ENCODE data around the gene CACNA2D2. TPM values are rescaled to one million over a fixed set of nuclear protein-coding genes. Genes with fewer than 3 reads are reported as not detected.

The CACNA2D2 gene
- total RNA-seq, 4 donors from 2014 or later = 0.31 to 1.7 (median 0.66) TPM

DNA sequence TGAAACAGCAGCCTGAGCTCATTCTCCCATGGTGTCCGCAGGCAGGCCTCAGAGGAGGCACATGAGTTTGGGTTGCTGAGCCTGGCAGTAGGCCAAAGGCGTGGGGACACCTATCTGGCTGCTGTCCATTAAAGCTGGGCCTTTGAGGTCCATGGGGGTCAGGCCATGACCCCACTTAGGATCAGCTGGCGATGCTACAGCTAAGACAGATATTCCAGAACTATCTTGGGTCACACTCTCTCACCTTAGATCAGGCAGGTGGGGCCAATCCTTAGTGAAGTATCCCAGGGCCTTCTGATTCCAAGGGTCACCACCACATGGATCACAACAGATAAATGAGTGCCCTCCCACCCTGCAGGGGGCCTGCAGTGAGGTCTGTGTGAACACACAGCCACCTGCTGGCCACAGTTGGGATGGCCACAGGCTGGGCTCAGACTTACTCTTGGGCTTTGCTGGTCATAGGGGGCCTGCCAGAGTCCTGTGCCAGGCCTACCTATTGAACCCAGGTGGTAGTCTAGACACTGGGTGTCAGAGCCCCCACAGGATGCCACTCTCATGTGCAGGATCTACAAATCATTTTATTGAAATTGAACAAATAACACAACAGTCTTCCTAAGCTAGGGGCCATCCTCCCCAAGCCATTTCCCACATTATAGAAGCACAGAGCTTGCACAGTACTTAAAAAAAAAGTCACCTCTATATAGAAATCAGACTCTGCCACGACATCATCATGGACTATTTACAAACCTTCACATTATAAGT, 178.9 kb downstream of the CACNA2D2 start:
- peaks cover 0 to 88% (median 42%) of the 10 kb centered on the region in 3 donors for H3K4me1 ChIP-seq
- H3K27me3 ChIP-seq = no peaks in the 10 kb centered on the region
- H3K27ac ChIP-seq = peak overlapping the region; percentile 12 to 97 (median 95)
- no peak for TF ChIP-seq POLR2A (IDR thresholded peaks at IDR 0.05)
- TF ChIP-seq, protein P1, sequence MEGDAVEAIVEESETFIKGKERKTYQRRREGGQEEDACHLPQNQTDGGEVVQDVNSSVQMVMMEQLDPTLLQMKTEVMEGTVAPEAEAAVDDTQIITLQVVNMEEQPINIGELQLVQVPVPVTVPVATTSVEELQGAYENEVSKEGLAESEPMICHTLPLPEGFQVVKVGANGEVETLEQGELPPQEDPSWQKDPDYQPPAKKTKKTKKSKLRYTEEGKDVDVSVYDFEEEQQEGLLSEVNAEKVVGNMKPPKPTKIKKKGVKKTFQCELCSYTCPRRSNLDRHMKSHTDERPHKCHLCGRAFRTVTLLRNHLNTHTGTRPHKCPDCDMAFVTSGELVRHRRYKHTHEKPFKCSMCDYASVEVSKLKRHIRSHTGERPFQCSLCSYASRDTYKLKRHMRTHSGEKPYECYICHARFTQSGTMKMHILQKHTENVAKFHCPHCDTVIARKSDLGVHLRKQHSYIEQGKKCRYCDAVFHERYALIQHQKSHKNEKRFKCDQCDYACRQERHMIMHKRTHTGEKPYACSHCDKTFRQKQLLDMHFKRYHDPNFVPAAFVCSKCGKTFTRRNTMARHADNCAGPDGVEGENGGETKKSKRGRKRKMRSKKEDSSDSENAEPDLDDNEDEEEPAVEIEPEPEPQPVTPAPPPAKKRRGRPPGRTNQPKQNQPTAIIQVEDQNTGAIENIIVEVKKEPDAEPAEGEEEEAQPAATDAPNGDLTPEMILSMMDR (IDR thresholded peaks at IDR 0.05) = peak in 3 of 4 experiments; percentile 80 to 83 (median 82)
- H3K9me3 ChIP-seq = no peaks in the 10 kb centered on the region
- H3K36me3 ChIP-seq = peaks cover 0 to 32% of the 10 kb centered on the region in 2 donors
- WGBS, 2 donors (ENCODE audit: low coverage in 1 of 2) = 0 to 29% methylated on average over 1 of the region's 4 CpGs
- no peak overlapping the region for H3K4me3 ChIP-seq
- ATAC-seq = no peak

DNA sequence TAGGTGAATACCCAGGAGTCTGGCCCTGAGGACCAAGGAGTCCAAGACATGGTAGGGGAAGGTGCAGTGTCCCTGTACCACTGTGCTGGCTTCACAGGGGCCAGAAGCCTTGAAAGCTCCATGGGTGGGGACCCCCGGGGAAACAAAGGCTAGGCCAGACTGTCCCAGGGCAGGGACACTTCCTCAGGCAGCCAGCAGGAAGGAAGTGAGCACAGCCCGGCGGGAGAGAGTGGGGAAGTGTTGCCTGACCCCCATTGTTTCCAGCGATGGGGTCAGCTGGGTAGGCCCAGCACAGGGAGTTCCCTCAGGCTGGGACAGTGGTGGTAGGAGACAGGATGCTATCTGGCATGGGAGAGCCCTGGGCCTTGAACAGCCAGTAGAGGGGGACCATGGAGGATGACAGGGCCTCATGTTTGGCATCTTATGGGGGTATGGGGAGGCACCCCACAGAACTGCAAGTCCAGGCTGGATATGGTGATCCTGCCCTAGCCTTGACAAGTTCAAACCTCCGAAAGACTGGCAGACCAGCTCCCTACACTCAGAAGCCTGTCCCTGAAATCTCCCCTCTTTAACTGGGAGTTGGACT, 179.7 kb downstream of the CACNA2D2 start:
- TF ChIP-seq, protein P1 (IDR thresholded peaks at IDR 0.05) = peak in 2 of 4 experiments; percentile 13 to 19
- TF ChIP-seq POLR2A (IDR thresholded peaks at IDR 0.05) = no peak
- peak; percentile 54 for TF ChIP-seq POLR2AphosphoS5 (IDR thresholded peaks at IDR 0.05)
- no peak for TF ChIP-seq EP300 (IDR thresholded peaks at IDR 0.05)
- peak; percentile 14 for ATAC-seq
- Histone ChIP-seq H3K27me3 (no peaks in the 10 kb centered on the region), H3K27ac (peak overlapping the region; percentile 12 to 97 (median 95)), H3K4me3 (peak overlapping the region in 1 of 2 donors; percentile 89), H3K36me3 (peaks cover 0 to 32% of the 10 kb centered on the region in 2 donors), H3K4me1 (peaks cover 0 to 91% (median 47%) of the 10 kb centered on the region in 3 donors), H3K9me3 (no peaks in the 10 kb centered on the region)
- no CpG with 5 or more reads among the region's 5 CpGs for WGBS, 2 donors (ENCODE audit: low coverage in 1 of 2)

DNA sequence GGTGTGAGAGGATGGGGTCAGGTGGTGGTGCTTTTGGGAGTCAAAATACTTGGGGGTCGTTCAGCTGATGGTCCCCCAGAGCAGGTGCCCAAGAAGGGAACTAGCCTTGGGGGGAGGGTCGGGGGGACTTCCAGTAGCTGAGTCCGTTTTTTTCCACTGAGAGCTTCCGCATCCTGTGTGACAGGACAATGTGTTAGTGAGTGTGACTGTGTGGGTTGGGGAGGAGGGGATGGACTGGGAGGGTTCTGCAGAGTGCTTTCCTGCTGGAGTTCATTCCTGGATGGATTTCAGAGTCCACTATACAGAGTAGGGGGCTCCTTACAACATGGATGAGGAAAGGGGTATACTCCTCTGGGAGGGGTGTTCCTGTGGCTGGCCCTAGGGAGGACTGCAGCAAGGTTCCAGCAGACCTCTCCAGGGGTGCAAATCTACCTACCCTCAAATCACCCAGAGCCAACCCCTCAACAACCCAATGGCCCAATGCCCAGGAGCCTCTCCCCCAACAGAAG, 180.3 kb downstream of the CACNA2D2 start:
- peak overlapping the region in 3 of 4 donors; percentile 94 to 97 (median 96) for H3K27ac ChIP-seq
- TF ChIP-seq POLR2A (IDR thresholded peaks at IDR 0.05) = no peak
- TF ChIP-seq EP300 (IDR thresholded peaks at IDR 0.05) = no peak
- TF ChIP-seq, protein P1 (IDR thresholded peaks at IDR 0.05) = no peak
- TF ChIP-seq POLR2AphosphoS5 (IDR thresholded peaks at IDR 0.05) = no peak
- H3K9me3 ChIP-seq = no peaks in the 10 kb centered on the region
- WGBS, 2 donors (ENCODE audit: low coverage in 1 of 2) = 40% methylated on average over 1 to 2 of the region's 4 CpGs
- peaks cover 0 to 91% (median 46%) of the 10 kb centered on the region in 3 donors for H3K4me1 ChIP-seq
- peaks cover 0 to 37% of the 10 kb centered on the region in 2 donors for H3K36me3 ChIP-seq
- peak overlapping the region in 1 of 2 donors; percentile 89 for H3K4me3 ChIP-seq
- no peaks in the 10 kb centered on the region for H3K27me3 ChIP-seq
- peak; percentile 5 for ATAC-seq

DNA sequence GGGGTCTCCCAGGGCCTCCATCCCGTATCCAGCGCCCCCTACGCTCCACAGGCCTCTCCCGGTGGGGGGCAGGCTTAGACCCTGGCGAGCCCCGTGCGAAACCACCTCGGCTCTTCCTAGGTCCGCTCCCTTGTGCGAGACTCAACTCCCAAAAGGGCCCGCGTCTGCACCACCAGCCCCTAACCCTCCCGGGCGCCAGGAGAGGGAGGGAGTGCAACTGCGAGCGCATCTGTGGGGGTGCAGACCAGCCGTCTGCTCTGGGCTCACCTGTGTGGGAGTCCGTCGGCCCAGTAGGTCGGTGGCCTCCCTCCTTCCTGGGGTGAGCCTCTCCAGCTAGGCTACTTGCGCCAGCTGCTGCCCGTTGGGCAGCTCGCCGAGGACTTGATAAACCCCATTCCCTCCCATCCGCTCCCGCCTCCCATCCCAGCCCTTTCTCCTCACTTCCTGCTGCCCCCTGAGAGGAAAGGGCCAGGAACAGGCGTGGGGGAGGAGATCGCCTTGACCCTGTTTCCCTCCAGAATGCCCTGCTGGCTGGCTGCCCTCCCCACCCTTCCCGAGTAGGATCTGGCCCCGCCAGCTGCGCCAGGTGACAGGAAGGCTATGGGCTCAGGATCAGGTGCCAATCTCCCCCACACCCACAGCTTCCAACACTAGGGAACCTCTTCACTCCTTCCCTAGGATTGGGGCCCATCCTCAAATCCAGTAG, 180.9 kb downstream of the CACNA2D2 start, which contains the start of gene HYAL2:
Gene HYAL2 (minus strand): TSS at position 360 of the 706 bp plus-strand sequence. CDS start 2,256 bp downstream, outside the sequence.
- H3K27ac ChIP-seq = peak within 1 kb of the TSS; percentile 61 to 97 (median 95)
- H3K36me3 ChIP-seq = peaks cover 0 to 43% of the 10 kb centered on the region in 2 donors
- ATAC-seq = peak; percentile 2
- no peaks in the 10 kb centered on the region for H3K9me3 ChIP-seq
- H3K4me1 ChIP-seq = peaks cover 0 to 93% (median 46%) of the 10 kb centered on the region in 3 donors
- H3K4me3 ChIP-seq = peak within 1 kb of the TSS; percentile 51 to 89
- no peaks in the 10 kb centered on the region for H3K27me3 ChIP-seq
- 44% methylated on average over 3 of the region's 31 CpGs; no CpG with 5 or more reads in 1 of the 2 donors for WGBS, 2 donors (ENCODE audit: low coverage in 1 of 2)
- peak; percentile 36 for TF ChIP-seq POLR2AphosphoS5 (IDR thresholded peaks at IDR 0.05)
- TF ChIP-seq POLR2A (IDR thresholded peaks at IDR 0.05) = peak in 1 of 2 donors; percentile 19
- TF ChIP-seq, protein P1 (IDR thresholded peaks at IDR 0.05) = no peak
